Naive thymus-derived CD8-positive, alpha-beta T cell (primary cell): Measurements from ENCODE around the gene ERV3-1. TPM values are rescaled to one million over a fixed set of nuclear protein-coding genes. Genes with fewer than 3 reads are reported as not detected.
"Not testable (repeated sequence)": the region's sequence is repeated elsewhere in the genome, so short reads cannot be mapped to it uniquely, and the experiment has no call there.

Source experiments
- ATAC-seq, 2 donors: fragments of 150-1000 bp; cut with Tn5 transposase in 1 of 2; sonication (Bioruptor Pico), chemical (Tn5 transposase) in 1 of 2; 1 replicate in 1 of 2; 2 replicates in 1 of 2; pipeline ENCODE4 v1.10.0; 2021; ENCODE audit warnings: mild to moderate bottlenecking in 2 of 2, moderate library complexity in 2 of 2
- POLR2A ChIA-PET: fragments of 350-600 bp; sonication (Branson Sonifier 250); formaldehyde crosslinking; loops from one replicate; lab custom pipeline; 2021; ENCODE audit warnings: antibody characterized with exemption; lab: Charles Lee
- DNase-seq, 10 donors: peaks; one replicate each; pipeline versions ENCODE4 v3.0.0 to v3.0.0-alpha.2; 2020 to 2022
- H3K27ac Mint-ChIP-seq, 10 donors: one replicate each; pipeline ENCODE4 v1.8.0; 2020 to 2022; ENCODE audit warnings: mild to moderate bottlenecking in 10 of 10, mixed read lengths in 10 of 10, moderate library complexity in 4 of 10, inconsistent platforms in 1 of 10
- H3K27me3 Mint-ChIP-seq, 5 donors: one replicate each; pipeline ENCODE4 v1.8.0; 2021 to 2022; ENCODE audit warnings: mixed read lengths in 5 of 5
- H3K36me3 Mint-ChIP-seq, 3 donors: one replicate each; pipeline ENCODE4 v1.8.0; 2020 to 2022; ENCODE audit warnings: mixed read lengths in 3 of 3, mild to moderate bottlenecking in 2 of 3, inconsistent platforms in 1 of 3
- H3K4me1 Mint-ChIP-seq, 4 donors: one replicate each; pipeline ENCODE4 v1.8.0; 2021 to 2022; ENCODE audit warnings: mixed read lengths in 4 of 4
- H3K4me3 Mint-ChIP-seq, 10 donors: one replicate each; pipeline ENCODE4 v1.8.0; 2020 to 2022; ENCODE audit warnings: mild to moderate bottlenecking in 10 of 10, mixed read lengths in 10 of 10, moderate library complexity in 6 of 10, inconsistent platforms in 1 of 10
- H3K9me3 Mint-ChIP-seq, 9 donors: one replicate each; pipeline ENCODE4 v1.8.0; 2020 to 2022; ENCODE audit warnings: mixed read lengths in 9 of 9, mild to moderate bottlenecking in 3 of 9, inconsistent platforms in 1 of 9, moderate library complexity in 1 of 9
- polyA plus RNA-seq, 3 donors: library from polyadenylated mRNA; unstranded; fragments of 300-500 nt; fragmentation: Illumina TruSeq; gene quantifications; one replicate each; pipeline ENCODE4 v1.2.3, GENCODE V29; 2021
- total RNA-seq, 8 experiments: library from RNA in 2 of 8; stranded (reverse) in 2 of 8; gene quantifications; one replicate each; pipeline ENCODE4 v1.2.3 and lab custom pipeline; 2021 to 2026

Gene ERV3-1
- total and polyA plus RNA-seq, 5 experiments from 2014 or later: 6.4 to 23.9 (median 6.7) TPM

DNA sequence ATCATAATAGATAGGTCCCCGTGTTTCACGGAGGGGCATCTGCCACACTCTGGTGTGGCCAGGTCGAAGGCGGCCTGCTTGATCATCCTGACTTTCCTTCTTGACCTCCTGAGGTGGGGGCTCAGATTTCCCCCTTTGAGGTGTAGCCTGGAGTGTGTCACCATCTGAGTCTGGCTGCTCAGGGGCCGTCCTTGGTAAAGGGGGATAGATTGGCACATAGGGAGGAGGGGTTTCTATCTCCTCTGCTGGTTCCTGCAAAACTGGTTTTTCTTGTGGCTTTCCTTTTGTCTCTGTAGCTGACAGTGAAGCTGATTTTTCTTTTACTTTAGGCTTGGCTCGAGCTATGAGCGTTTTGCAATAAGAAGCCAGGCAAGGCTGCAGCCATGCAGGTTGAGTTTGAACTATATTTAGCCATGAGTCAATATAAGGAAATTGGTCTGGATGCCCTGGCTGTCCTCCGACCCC is 8.5 kb downstream of the ERV3-1 start:
- POLR2A ChIA-PET: no interaction called here
- Mint-ChIP-seq H3K27ac (peak overlapping the region in 1 of 10 donors; percentile 56), H3K27me3 (no peaks in the 10 kb centered on the region), H3K9me3 (peaks cover 11 to 91% (median 44%) of the 10 kb centered on the region in 9 donors), H3K36me3 (peaks cover 47 to 72% (median 67%) of the 10 kb centered on the region in 3 donors), H3K4me1 (peaks cover 0 to 29% (median 7%) of the 10 kb centered on the region in 4 donors), H3K4me3 (no peak overlapping the region)
- DNase-seq: no peak
- ATAC-seq: no peak

DNA sequence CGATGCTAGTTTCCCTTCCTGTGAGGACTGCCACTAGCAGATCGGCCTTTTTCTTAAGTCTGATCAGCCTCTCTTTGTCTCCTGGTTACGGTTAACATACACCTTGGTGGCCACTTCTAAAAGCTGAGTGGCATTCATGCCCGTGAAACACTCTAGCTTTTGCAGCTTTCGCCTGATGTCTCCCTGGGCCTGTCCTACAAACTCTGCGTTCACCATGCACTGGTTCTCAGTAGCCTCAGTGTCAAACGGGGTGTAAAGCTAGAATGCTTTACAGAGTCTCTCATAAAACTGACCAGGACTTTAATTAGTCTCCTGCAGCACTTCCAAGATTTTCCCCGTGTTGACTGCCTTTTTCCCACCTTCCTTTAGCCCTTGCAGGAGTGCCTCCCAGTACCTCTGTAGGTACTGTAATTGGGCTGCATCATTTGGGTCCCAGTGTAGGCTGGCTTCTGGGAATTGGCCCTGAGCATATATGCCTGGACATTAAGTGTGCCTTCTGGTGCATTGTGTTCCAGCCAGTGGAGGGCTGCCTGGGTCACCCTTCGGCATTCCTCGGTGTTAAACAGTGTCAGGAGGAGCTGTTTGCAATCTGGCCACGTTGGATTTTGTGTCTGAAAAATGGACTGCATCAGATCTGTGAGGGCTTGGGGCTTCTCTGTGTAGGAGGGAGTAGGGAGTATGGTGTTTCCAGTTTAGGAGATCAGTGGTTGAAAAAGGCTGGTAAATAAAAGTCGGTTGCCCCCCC is 9.2 kb downstream of the ERV3-1 start:
- Mint-ChIP-seq H3K27ac (peak overlapping the region in 2 of 10 donors; percentile 35 to 56), H3K36me3 (peaks cover 41 to 72% (median 67%) of the 10 kb centered on the region in 3 donors), H3K27me3 (no peaks in the 10 kb centered on the region), H3K9me3 (peaks cover 11 to 91% (median 49%) of the 10 kb centered on the region in 9 donors), H3K4me3 (no peak overlapping the region), H3K4me1 (peaks cover 0 to 23% (median 6%) of the 10 kb centered on the region in 4 donors)
- no peak for DNase-seq
- POLR2A ChIA-PET: no interaction called here
- ATAC-seq: no peak

DNA sequence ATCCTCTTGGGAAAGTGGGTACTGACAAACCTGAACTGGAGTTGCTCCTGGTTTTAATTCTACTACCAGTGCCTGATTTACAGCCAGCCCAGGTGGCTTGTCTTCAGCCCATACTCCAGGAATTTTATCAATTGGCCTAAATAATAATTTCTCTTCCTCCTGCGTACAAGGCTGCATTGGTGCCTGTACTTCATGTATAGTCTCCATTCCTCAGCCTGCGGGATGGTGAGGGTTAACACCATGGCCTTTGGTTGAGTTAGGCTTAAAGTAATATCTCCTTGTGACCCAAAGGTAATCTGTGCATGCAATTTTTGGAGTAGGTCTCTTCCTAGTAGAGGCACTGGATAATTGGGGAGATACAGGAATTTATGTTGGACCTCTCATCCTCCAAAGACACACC is 10.2 kb downstream of the ERV3-1 start:
- POLR2A ChIA-PET: no interaction called here
- H3K9me3 Mint-ChIP-seq: peaks cover 11 to 92% (median 59%) of the 10 kb centered on the region in 9 donors
- no peak overlapping the region for H3K4me3 Mint-ChIP-seq
- H3K4me1 Mint-ChIP-seq: peaks cover 0 to 16% (median 3%) of the 10 kb centered on the region in 4 donors
- no peak overlapping the region for H3K27ac Mint-ChIP-seq
- ATAC-seq: no peak
- H3K36me3 Mint-ChIP-seq: peaks cover 34 to 75% (median 66%) of the 10 kb centered on the region in 3 donors
- DNase-seq: no peak
- no peaks in the 10 kb centered on the region for H3K27me3 Mint-ChIP-seq

DNA sequence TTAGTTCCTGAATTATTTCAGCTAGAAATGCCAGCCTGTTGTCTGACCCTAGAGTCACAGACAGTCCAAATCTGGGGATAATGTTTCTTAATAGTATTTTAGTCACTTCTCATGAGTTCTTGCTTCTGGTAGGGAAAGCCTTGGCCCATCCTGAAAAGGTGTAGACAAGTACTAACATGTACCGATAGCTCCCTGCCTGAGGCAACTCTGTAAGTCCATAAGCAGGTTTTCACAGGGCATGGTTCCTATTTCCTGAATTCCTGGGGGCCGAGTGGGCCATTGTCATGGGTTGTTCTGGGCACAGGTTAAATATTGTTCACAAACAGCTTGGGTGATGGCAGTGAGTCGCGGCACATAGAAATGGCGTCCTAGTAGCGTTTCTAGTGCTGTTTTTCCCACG is 12.6 kb downstream of the ERV3-1 start:
- H3K9me3 Mint-ChIP-seq: peaks cover 17 to 93% (median 71%) of the 10 kb centered on the region in 9 donors
- ATAC-seq: no peak

DNA sequence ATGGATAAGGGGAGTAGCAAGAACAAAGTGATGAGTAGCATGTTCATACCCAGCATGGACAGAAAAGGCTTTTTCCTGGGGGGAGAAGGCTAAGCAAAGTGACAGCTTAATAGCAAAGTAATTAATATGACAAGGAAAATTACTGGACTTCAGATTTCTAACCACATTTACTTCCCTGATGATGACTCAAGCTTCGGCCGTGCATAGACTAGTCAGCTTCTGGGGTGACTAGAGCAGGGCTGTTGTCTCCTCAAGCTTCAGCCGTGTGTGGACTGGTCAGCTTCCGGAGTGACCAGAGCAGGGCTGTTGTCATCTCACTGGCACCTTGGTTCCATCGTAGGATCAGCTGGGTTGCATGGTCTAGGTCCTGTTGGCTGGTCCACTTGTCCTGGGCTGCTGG is 13.5 kb downstream of the ERV3-1 start:
- ATAC-seq (no peak), DNase-seq (no peak)
- peaks cover 19 to 93% (median 71%) of the 10 kb centered on the region in 9 donors for H3K9me3 Mint-ChIP-seq
- H3K4me1 Mint-ChIP-seq: peaks cover 0 to 2% (median 0%) of the 10 kb centered on the region in 4 donors
- no peak overlapping the region for H3K4me3 Mint-ChIP-seq
- H3K27ac Mint-ChIP-seq: no peak overlapping the region
- H3K36me3 Mint-ChIP-seq: peaks cover 16 to 79% (median 63%) of the 10 kb centered on the region in 3 donors
- POLR2A ChIA-PET: no interaction called here
- no peaks in the 10 kb centered on the region for H3K27me3 Mint-ChIP-seq

More for the DNA sequence above, 12.6 kb downstream of the ERV3-1 start:
- Mint-ChIP-seq H3K27me3 (no peaks in the 10 kb centered on the region), H3K4me3 (no peak overlapping the region), H3K27ac (no peak overlapping the region), H3K4me1 (peaks cover 0 to 5% (median 2%) of the 10 kb centered on the region in 4 donors), H3K36me3 (peaks cover 16 to 79% (median 61%) of the 10 kb centered on the region in 3 donors)
- POLR2A ChIA-PET: interaction anchor here (1.5 kb wide), 1 partner anchor 12 kb away, joined by 4 read pairs; the partner anchor contains the start of gene ERV3-1
- DNase-seq: no peak

DNA sequence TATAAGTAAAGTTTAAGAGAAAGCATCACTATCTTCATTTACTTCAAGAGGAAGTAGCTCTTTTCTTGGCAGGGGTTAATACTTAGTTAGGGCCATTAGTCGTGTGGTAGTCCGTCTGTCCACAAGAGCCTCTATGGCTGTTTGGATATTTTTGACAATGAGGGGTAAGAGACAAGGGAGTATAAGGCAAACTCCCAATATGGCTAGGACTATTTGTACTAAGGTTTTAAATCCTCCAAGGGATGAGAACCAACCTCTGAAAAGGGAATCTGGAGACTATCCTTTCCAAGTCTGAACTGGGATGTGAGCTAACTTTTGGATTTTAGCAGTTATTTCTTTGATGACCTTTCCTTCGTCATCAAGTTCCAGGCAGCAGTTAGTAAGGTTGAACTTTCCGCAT is 15.6 kb downstream of the ERV3-1 start, which contains the start of gene ZNF117:
TSS of gene ZNF117 (minus strand) at position 101 of the 400 bp plus-strand sequence.
- Mint-ChIP-seq H3K27me3 (no peaks in the 10 kb centered on the region), H3K4me3 (no peak within 1 kb of the TSS), H3K4me1 (no peaks in the 10 kb centered on the region), H3K9me3 (peaks cover 33 to 94% (median 71%) of the 10 kb centered on the region in 9 donors), H3K36me3 (peaks cover 27 to 82% (median 77%) of the 10 kb centered on the region in 3 donors), H3K27ac (no peak within 1 kb of the TSS)
- DNase-seq (no peak), ATAC-seq (no peak)
- POLR2A ChIA-PET: no interaction called here

DNA sequence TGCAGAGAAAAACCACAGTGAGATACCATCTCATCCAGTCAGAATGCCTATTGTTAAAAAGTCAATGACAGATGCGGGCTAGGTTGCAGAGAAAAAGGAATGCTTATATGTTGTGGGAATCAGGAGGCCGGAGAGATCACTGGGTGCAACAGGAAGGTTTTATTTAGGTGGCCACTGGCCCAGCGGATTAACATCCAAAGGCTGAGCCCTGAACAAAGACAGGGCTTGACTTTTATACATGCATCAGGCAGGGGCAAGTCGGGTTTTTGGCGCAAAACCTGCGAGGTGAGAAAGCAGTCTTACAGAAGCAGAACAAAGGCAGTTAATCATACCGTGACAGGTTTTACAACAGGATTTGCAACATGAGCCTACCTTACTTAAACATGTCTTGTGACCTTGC is 16.3 kb downstream of the ERV3-1 start:
- no peaks in the 10 kb centered on the region for H3K4me1 Mint-ChIP-seq
- no peak for ATAC-seq
- H3K9me3 Mint-ChIP-seq: peaks cover 35 to 97% (median 74%) of the 10 kb centered on the region in 9 donors
- no peak for DNase-seq
- peaks cover 28 to 83% (median 80%) of the 10 kb centered on the region in 3 donors for H3K36me3 Mint-ChIP-seq
- no peak overlapping the region for H3K27ac Mint-ChIP-seq
- no peak overlapping the region for H3K4me3 Mint-ChIP-seq
- no peaks in the 10 kb centered on the region for H3K27me3 Mint-ChIP-seq
- POLR2A ChIA-PET: no interaction called here

DNA sequence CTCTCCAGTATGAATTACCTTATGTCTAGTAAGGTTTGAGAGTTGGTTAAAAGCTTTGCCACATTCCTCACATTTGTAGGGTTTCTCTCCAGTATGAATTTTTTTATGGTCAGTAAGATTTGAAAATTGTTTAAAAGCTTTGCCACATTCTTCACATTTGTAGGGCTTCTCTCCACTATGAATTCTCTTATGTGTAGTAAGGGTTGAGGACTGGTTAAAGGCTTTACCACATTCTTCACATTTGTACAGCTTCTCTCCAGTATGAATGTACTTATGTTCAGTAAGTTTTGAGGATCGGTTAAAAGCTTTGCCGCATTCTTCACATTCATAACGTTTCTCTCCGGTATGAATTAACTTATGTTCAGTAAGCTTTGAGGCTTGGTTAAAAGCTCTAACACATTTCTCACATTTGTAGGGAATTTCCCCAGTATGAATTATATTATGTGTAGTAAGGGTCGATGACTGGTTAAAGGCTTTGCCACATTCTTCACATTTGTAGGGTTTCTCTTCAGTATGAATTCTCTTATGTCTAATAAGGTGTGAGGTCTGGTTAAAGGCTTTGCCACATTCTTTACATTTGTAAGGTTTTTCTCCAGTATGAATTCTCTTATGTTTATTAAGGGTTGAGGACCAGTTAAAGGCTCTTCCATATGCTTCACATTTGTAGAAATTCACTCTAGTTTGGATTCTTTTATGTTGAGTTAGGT is 27.8 kb downstream of the ERV3-1 start:
- H3K36me3 Mint-ChIP-seq: peaks cover 38 to 77% (median 63%) of the 10 kb centered on the region in 3 donors
- POLR2A ChIA-PET: no interaction called here
- DNase-seq (no peak), ATAC-seq (no peak)
- H3K4me1 Mint-ChIP-seq: no peaks in the 10 kb centered on the region
- no peaks in the 10 kb centered on the region for H3K27me3 Mint-ChIP-seq
- H3K4me3 Mint-ChIP-seq: no peak overlapping the region
- no peak overlapping the region for H3K27ac Mint-ChIP-seq
- H3K9me3 Mint-ChIP-seq: peaks cover 32 to 96% (median 63%) of the 10 kb centered on the region in 9 donors

DNA sequence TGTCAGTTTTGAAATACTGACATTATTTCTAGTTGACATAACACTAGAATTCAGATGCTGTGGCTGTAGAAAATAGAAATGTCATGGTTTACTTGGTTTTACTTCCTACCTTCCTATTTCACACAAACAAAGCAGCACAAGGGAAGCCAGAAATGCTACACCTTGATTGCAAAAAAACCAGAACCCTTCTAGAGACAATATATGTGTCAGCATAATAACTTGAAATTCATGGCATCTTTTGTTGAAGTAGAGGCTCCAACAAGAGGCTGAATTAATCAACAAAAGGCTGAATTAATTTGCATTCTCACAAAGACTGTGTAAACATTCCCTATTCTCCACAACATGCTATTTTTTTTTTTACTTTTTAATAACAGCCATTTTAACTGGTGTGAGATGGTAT is 40.9 kb downstream of the ERV3-1 start:
- H3K27ac Mint-ChIP-seq: no peak overlapping the region
- DNase-seq: no peak
- ATAC-seq: no peak
- H3K4me1 Mint-ChIP-seq: no peaks in the 10 kb centered on the region
- H3K36me3 Mint-ChIP-seq: peaks cover 0 to 18% (median 9%) of the 10 kb centered on the region in 3 donors
- no peak overlapping the region for H3K4me3 Mint-ChIP-seq
- POLR2A ChIA-PET: no interaction called here
- peaks cover 0 to 18% (median 3%) of the 10 kb centered on the region in 5 donors for H3K27me3 Mint-ChIP-seq
- peaks cover 0 to 52% (median 30%) of the 10 kb centered on the region in 9 donors for H3K9me3 Mint-ChIP-seq

DNA sequence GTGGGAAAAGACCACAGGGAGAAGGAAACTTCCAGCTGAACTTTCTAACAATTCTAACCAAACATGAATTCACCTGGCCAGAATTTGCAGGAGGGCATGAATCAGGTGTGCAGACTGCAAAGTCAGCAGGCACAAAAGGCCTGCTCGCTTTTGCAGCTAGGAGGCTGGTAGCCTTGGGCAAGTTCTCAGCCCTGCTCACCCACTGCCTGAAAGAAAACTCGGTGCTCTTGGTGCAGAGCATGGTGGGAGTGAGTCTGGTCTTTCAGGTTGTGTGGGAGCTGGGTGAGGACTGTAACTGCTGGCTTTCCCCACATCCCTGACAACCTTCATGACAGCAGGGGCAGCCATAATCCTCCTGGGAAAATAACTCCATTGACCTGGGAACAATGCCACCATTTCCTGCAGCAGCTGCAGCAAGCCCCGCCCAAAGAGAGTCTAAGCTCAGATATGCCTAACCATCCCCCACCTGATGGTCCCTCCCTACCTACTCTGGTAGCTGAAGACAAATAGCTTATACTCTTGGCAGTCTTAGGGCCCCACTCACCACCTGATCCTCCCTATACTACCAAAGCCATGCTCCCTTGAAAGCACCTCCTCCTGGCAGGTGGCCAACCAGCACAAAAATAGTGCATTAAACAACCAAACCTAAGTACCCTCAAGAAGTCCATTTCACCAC is 47.3 kb downstream of the ERV3-1 start:
- no peak overlapping the region for H3K27ac Mint-ChIP-seq
- POLR2A ChIA-PET: no interaction called here
- H3K9me3 Mint-ChIP-seq: peaks cover 0 to 29% (median 10%) of the 10 kb centered on the region in 9 donors
- H3K36me3 Mint-ChIP-seq: peaks cover 0 to 11% (median 7%) of the 10 kb centered on the region in 3 donors
- no peak for ATAC-seq
- DNase-seq: no peak
- no peak overlapping the region for H3K4me3 Mint-ChIP-seq
- peaks cover 0 to 38% (median 3%) of the 10 kb centered on the region in 5 donors for H3K27me3 Mint-ChIP-seq
- H3K4me1 Mint-ChIP-seq: no peaks in the 10 kb centered on the region

DNA sequence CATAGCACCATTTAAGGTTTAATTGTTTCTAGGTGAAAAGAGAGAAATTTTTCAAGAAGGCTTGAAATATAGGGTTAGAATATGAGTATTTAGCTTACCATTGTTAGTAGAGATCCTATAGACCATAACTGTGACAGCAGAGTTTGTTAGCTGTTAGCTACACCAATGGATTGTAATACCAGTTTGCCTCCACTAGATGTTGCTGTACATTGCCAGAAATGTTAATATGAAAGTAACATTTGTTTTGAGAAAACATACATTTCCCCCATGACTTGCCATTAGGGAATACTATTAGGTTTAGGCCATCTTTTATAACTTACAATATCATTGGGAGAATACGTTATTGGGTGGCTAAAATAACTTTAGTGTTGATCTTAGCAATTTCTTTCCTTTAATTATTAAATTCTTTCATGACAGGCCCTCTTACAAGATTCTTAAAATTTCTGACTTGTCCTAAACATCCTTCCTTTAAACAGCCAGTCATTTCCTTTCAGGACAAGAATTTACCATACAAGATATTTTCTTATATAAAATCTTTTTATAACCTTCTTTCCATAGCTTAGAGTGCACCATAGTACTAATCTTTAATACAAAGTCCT is 55.1 kb downstream of the ERV3-1 start:
- ATAC-seq (peak in 1 of 2 donors; percentile 49), DNase-seq (peak in 5 of 10 donors; percentile 16 to 56 (median 54))
- POLR2A ChIA-PET: interaction anchor here (1.6 kb wide), 1 partner anchor 55 kb away, joined by 3 read pairs; the partner anchor contains the start of gene ERV3-1
- Mint-ChIP-seq H3K27ac (no peak overlapping the region), H3K36me3 (no peaks in the 10 kb centered on the region), H3K4me3 (no peak overlapping the region), H3K9me3 (no peaks in the 10 kb centered on the region), H3K4me1 (peaks cover 1 to 7% (median 6%) of the 10 kb centered on the region in 4 donors), H3K27me3 (peaks cover 11 to 40% (median 36%) of the 10 kb centered on the region in 5 donors)

DNA sequence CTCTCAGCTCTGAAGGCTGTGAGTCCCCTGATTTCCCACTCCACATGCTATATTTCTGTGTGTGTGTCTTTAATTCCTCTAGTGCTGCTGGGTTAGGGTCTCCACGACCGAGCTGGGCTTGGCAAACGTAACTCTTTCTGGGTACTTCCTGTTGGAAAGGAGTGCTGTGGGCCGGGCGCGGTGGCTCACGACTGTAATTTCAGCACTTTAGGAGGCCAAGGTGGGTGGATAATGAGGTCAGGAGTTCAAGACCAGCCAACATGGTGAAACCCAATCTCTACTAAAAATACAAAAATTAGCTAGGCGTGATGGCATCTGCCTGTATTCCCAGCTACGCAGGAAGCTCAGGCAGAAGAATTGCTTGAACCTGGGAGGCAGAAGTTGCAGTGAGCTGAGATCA is 55.8 kb downstream of the ERV3-1 start:
- DNase-seq, ATAC-seq, POLR2A ChIA-PET, H3K36me3 Mint-ChIP-seq, H3K4me1 Mint-ChIP-seq, H3K9me3 Mint-ChIP-seq, H3K4me3 Mint-ChIP-seq: not testable (repeated sequence)
- Mint-ChIP-seq H3K27ac (peak overlapping the region in 1 of 10 donors; percentile 29), H3K27me3 (peaks cover 16 to 47% (median 43%) of the 10 kb centered on the region in 5 donors)
